IMR-90 (cell line): Measurements from ENCODE around the gene IGSF3. TPM values are rescaled to one million over a fixed set of nuclear protein-coding genes. Genes with fewer than 3 reads are reported as not detected.

Source experiments
- ATAC-seq: fragments of 200-7000 bp; cut with Tn5 transposase; 2 replicates; pipeline ENCODE4 v1.9.1; 2020; ENCODE audit warnings: low read depth, mild to moderate bottlenecking, moderate library complexity
- BruUV-seq: library from RNA; stranded (reverse); fragments of 400-500 nt; replicated peaks from 2 replicates; lab custom pipeline; 2021; lab: Mats Ljungman, UMichigan
- CTCF ChIA-PET: fragments of 300-600 bp; formaldehyde crosslinking; extraction: SDS; loops from one replicate; lab custom pipeline; 2021; ENCODE audit warnings: antibody characterized with exemption; lab: Yijun Ruan, JAX
- POLR2A ChIA-PET: fragments of 300-600 bp; sonication (Branson Sonifier 250); formaldehyde crosslinking; loops from one replicate; lab custom pipeline; 2022; ENCODE audit warnings: antibody characterized with exemption; ENCODE audit not compliant: unreplicated experiment; lab: Charles Lee
- DNase-seq: peaks from one replicate; pipeline ENCODE4 v3.0.0; 2013
- H2AFZ ChIP-seq: replicated peaks from 2 replicates; pipeline ENCODE3; 2013; ENCODE audit warnings: low read length, mild to moderate bottlenecking; ENCODE audit not compliant: poor library complexity
- H2AK5ac ChIP-seq: 2 replicates; pipeline ENCODE4 v1.6.1; 2013; ENCODE audit warnings: low read depth, low read length, inconsistent platforms
- H2AK9ac ChIP-seq: replicated peaks from 2 replicates; pipeline ENCODE3; 2013; ENCODE audit warnings: mild to moderate bottlenecking, low read depth, low read length, moderate library complexity; ENCODE audit not compliant: poor library complexity
- H2BK120ac ChIP-seq: 2 replicates; pipeline ENCODE4 v1.6.1; 2013; ENCODE audit warnings: low read depth, low read length, inconsistent platforms
- H2BK15ac ChIP-seq: 3 replicates; pipeline ENCODE4 v1.6.1; 2013; ENCODE audit warnings: low read depth, low read length, inconsistent platforms
- H2BK20ac ChIP-seq: 2 replicates; pipeline ENCODE4 v1.6.1; 2013; ENCODE audit warnings: low read depth, mild to moderate bottlenecking, inconsistent platforms, low read length, moderate library complexity
- H2BK5ac ChIP-seq: 2 replicates; pipeline ENCODE4 v1.6.1; 2013; ENCODE audit warnings: mild to moderate bottlenecking, low read depth, low read length, inconsistent platforms; ENCODE audit not compliant: poor library complexity, severe bottlenecking
- H3K14ac ChIP-seq: replicated peaks from 2 replicates; pipeline ENCODE4 v1.6.1; 2013; ENCODE audit warnings: low read depth, low read length, inconsistent platforms
- H3K18ac ChIP-seq: 2 replicates; pipeline ENCODE4 v1.6.1; 2013; ENCODE audit warnings: low read depth, low read length, control low read depth
- H3K23ac ChIP-seq: 2 replicates; pipeline ENCODE4 v1.6.1; 2013; ENCODE audit warnings: low read depth, low read length, inconsistent platforms
- H3K27ac ChIP-seq: 2 replicates; pipeline ENCODE4 v1.5.1; 2013; ENCODE audit warnings: mild to moderate bottlenecking, control low read depth, low read length; ENCODE audit not compliant: insufficient read depth
- H3K27me3 ChIP-seq: 2 replicates; pipeline ENCODE4 v1.6.1; 2013; ENCODE audit warnings: low read length; ENCODE audit not compliant: control insufficient read depth, insufficient read depth
- H3K36me3 ChIP-seq: 2 replicates; pipeline ENCODE4 v1.6.1; 2013; ENCODE audit warnings: low read length, mixed read lengths; ENCODE audit not compliant: control insufficient read depth, insufficient read depth
- H3K4ac ChIP-seq: 2 replicates; pipeline ENCODE4 v1.6.1; 2013; ENCODE audit warnings: low read depth, low read length, inconsistent platforms
- H3K4me1 ChIP-seq: 2 replicates; pipeline ENCODE4 v1.6.1; 2013; ENCODE audit warnings: low read length, mixed read lengths; ENCODE audit not compliant: control insufficient read depth, insufficient read depth
- H3K4me2 ChIP-seq: 2 replicates; pipeline ENCODE4 v1.6.1; 2013; ENCODE audit warnings: low read depth, mild to moderate bottlenecking, control low read depth, low read length, moderate library complexity
- H3K4me3 ChIP-seq: 2 replicates; pipeline ENCODE4 v1.5.1; 2013; ENCODE audit warnings: low read depth, mild to moderate bottlenecking, control low read depth, low read length, moderate library complexity; ENCODE audit not compliant: insufficient read depth
- H3K56ac ChIP-seq: 2 replicates; pipeline ENCODE4 v1.6.1; 2013; ENCODE audit warnings: low read length, inconsistent platforms; ENCODE audit not compliant: insufficient read depth; ENCODE audit errors: extremely low read depth
- H3K79me1 ChIP-seq, 2 experiments: 2 replicates each; pipeline ENCODE4 v1.6.1; 2013; ENCODE audit warnings: low read length in 2 of 2, inconsistent platforms in 1 of 2, low read depth in 1 of 2
- H3K9ac ChIP-seq: 2 replicates; pipeline ENCODE4 v1.6.1; 2013; ENCODE audit warnings: low read depth, low read length, control low read depth
- H3K9me1 ChIP-seq: 2 replicates; pipeline ENCODE4 v1.6.1; 2013; ENCODE audit warnings: low read length, inconsistent platforms; ENCODE audit not compliant: insufficient read depth
- H3K9me3 ChIP-seq: 2 replicates; pipeline ENCODE4 v1.6.1; 2013; ENCODE audit warnings: low read length; ENCODE audit not compliant: control insufficient read depth, insufficient read depth
- H4K20me1 ChIP-seq: 2 replicates; pipeline ENCODE4 v1.6.1; 2013; ENCODE audit warnings: low read length, inconsistent platforms; ENCODE audit not compliant: insufficient read depth
- H4K5ac ChIP-seq: 2 replicates; pipeline ENCODE4 v1.6.1; 2013; ENCODE audit warnings: mild to moderate bottlenecking, low read depth, low read length, control low read depth
- H4K8ac ChIP-seq, 2 experiments: 2 replicates each; pipeline ENCODE4 v1.6.1; 2013; ENCODE audit warnings: low read depth in 2 of 2, low read length in 2 of 2, control low read depth in 1 of 2, inconsistent platforms in 1 of 2
- H4K91ac ChIP-seq: 2 replicates; pipeline ENCODE4 v1.6.1; 2013; ENCODE audit warnings: low read depth, low read length, inconsistent platforms; ENCODE audit not compliant: insufficient read depth
- BHLHE40 ChIP-seq: fragments of 150-350 bp; IDR thresholded peaks from 2 replicates; pipeline ENCODE4 v1.6.1; 2016; ENCODE audit warnings: mild to moderate bottlenecking, low read depth, low read length
- CEBPB ChIP-seq: IDR thresholded peaks from 2 replicates; pipeline ENCODE4 v1.6.1; 2012; ENCODE audit warnings: low read depth, low read length, improper control_type of control experiment
- FOS ChIP-seq: fragments of 150-350 bp; IDR thresholded peaks from 2 replicates; pipeline ENCODE4 v1.6.1; 2016; ENCODE audit warnings: low read depth, low read length
- MXI1 ChIP-seq: IDR thresholded peaks from 2 replicates; pipeline ENCODE4 v1.6.1; 2012; ENCODE audit warnings: low read depth, mild to moderate bottlenecking, low read length, moderate library complexity, borderline replicate concordance
- RFX5 ChIP-seq: IDR thresholded peaks from 2 replicates; pipeline ENCODE4 v1.8.0; 2012; ENCODE audit warnings: low read depth, mild to moderate bottlenecking, low read length, moderate library complexity
- USF2 ChIP-seq: fragments of 150-350 bp; IDR thresholded peaks from 2 replicates; pipeline ENCODE4 v1.6.1; 2017; ENCODE audit warnings: mild to moderate bottlenecking, antibody characterized with exemption, low read length, low read depth
- WGBS, 2 experiments: methylation state at CpG; one replicate each; pipeline versions ENCODE4 v1.1.5 to v1.1.7; 2013; ENCODE audit warnings: missing lambda C conversion rate in 2 of 2; ENCODE audit not compliant: insufficient read length in 1 of 2; ENCODE audit errors: extremely low coverage in 2 of 2; 5-methylcytosine and 5-hydroxymethylcytosine counted together
- dilution Hi-C: fragments of 300-500 bp; cut with HindIII; formaldehyde crosslinking; loops from one replicate; pipeline ENCODE4 v1.14.3; 2018; ENCODE audit warnings: low sequenced_read_pairs; ENCODE audit not compliant: unreplicated experiment
- in situ Hi-C: fragments of 300-500 bp; cut with MboI; formaldehyde crosslinking; loops from 3 replicates; pipeline ENCODE4 v1.14.3; 2019; ENCODE audit warnings: low sequenced_read_pairs, inconsistent platforms, mixed read lengths
- intact Hi-C: fragments of 100-400 bp; cut with micrococcal nuclease; formaldehyde crosslinking; loops from 2 replicates; pipeline ENCODE4 v1.10.0; 2022
- polyA plus RNA-seq, 3 experiments: library from polyadenylated mRNA; depleted of rRNA; stranded (reverse); fragments of >200 nt; gene quantifications; 2 replicates each; pipeline ENCODE4 v1.2.3, GENCODE V29; 2012; ENCODE audit warnings: low replicate concordance in 1 of 3
- total RNA-seq: library from RNA; depleted of rRNA; stranded (reverse); fragments of >200 nt; gene quantifications from 2 replicates; pipeline ENCODE4 v1.2.3, GENCODE V29; 2012
- TF ChIP-seq, protein P1 (sequence below): conservative IDR thresholded peaks from 2 replicates; pipeline ENCODE4 v1.5.1; 2012; ENCODE audit warnings: mild to moderate bottlenecking, low read depth, low read length, improper control_type of control experiment

IGSF3 gene
- total and polyA plus RNA-seq, 2 of the 4 experiments (the other 2 are of a cell fraction) = under 0.01 to 0.02 TPM

- Histone ChIP-seq H3K9ac (no peak overlapping the region), H3K23ac (no peak overlapping the region), H3K56ac (no peak overlapping the region), H2AFZ (no peak overlapping the region), H3K9me1 (no peaks in the 10 kb centered on the region), H2BK20ac (no peak overlapping the region), H2BK15ac (no peak overlapping the region), H3K36me3 (no peaks in the 10 kb centered on the region), H3K18ac (no peak overlapping the region), H4K20me1 (no peaks in the 10 kb centered on the region), H3K27ac (no peak overlapping the region), H4K5ac (no peak overlapping the region), H3K9me3 (no peaks in the 10 kb centered on the region), H3K27me3 (no peaks in the 10 kb centered on the region), H2AK5ac (no peak overlapping the region), H3K4ac (no peak overlapping the region), H3K4me3 (no peak overlapping the region), H4K8ac (no peak overlapping the region), H2BK5ac (no peak overlapping the region), H3K4me1 (no peaks in the 10 kb centered on the region), H2BK120ac (no peak overlapping the region), H4K91ac (no peak overlapping the region), H3K4me2 (no peak overlapping the region), H2AK9ac (no peak overlapping the region), H3K14ac (no peak overlapping the region), H3K79me1 (no peaks in the 10 kb centered on the region)
- ChIA-PET CTCF (no interaction called here), POLR2A (no interaction called here)
- DNase-seq (no peak), ATAC-seq (no peak)
- TF ChIP-seq, protein P1, sequence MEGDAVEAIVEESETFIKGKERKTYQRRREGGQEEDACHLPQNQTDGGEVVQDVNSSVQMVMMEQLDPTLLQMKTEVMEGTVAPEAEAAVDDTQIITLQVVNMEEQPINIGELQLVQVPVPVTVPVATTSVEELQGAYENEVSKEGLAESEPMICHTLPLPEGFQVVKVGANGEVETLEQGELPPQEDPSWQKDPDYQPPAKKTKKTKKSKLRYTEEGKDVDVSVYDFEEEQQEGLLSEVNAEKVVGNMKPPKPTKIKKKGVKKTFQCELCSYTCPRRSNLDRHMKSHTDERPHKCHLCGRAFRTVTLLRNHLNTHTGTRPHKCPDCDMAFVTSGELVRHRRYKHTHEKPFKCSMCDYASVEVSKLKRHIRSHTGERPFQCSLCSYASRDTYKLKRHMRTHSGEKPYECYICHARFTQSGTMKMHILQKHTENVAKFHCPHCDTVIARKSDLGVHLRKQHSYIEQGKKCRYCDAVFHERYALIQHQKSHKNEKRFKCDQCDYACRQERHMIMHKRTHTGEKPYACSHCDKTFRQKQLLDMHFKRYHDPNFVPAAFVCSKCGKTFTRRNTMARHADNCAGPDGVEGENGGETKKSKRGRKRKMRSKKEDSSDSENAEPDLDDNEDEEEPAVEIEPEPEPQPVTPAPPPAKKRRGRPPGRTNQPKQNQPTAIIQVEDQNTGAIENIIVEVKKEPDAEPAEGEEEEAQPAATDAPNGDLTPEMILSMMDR = no peak
- TF ChIP-seq USF2 = no peak
- no peak for TF ChIP-seq BHLHE40
- no peak for TF ChIP-seq FOS
- no peak for TF ChIP-seq RFX5
- TF ChIP-seq MXI1 = no peak
- no peak for TF ChIP-seq CEBPB
- dilution Hi-C loops = no loop called here
- WGBS, 2 experiments = 89 to 100% methylated on average over 2 to 10 of the region's 23 CpGs
- intact Hi-C loops = no loop called here
- BruUV-seq = no TSS peak
- in situ Hi-C loops = no loop called here
Measured at GRCh38 chr1:116532671-116533428, 134.7 kb downstream of the IGSF3 start.
